ENCODE data around the gene GALK2. TPM values are rescaled to one million over a fixed set of nuclear protein-coding genes. Genes with fewer than 3 reads are reported as not detected.
"Not testable (repeated sequence)": the region's sequence is repeated elsewhere in the genome, so short reads cannot be mapped to it uniquely, and the experiment has no call there.

Gene GALK2
- total and polyA plus RNA-seq, 3 donors from 2014 or later: 21.8 to 29.9 (median 25.6) TPM

DNA sequence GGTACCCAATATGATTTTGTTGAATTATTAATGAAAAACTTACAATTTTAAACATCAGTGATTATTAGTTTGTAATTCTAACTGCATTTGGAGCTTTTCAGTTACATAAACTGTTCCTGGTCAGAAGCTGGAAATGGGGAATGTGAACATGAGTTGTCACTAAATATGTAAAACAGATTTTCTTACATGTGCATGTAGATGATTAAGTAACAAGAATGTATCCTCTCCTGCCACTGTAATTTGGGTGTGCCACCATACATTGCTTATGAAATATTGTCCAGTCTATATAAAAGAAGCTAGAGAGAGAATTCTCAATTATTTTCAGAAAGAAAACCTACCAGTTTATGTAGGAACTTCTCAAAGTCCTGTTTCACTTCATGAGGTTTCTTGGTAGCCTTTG, 161.4 kb downstream of the GALK2 start:
- no peak overlapping the region for H3K27ac ChIP-seq
- no peaks in the 10 kb centered on the region for H3K9me3 ChIP-seq
- H3K4me1 ChIP-seq: no peaks in the 10 kb centered on the region
- no peak overlapping the region for H3K4me3 ChIP-seq
- no peaks in the 10 kb centered on the region for H3K36me3 ChIP-seq (ENCODE audit: low read depth, missing control alignments)
- intact Hi-C loops (cut with DNase I; ENCODE audit: low total_unique reads): no loop called here
- no peaks in the 10 kb centered on the region for H3K27me3 ChIP-seq
- TF ChIP-seq POLR2A (IDR thresholded peaks at IDR 0.05): no peak
- TF ChIP-seq, protein P1, sequence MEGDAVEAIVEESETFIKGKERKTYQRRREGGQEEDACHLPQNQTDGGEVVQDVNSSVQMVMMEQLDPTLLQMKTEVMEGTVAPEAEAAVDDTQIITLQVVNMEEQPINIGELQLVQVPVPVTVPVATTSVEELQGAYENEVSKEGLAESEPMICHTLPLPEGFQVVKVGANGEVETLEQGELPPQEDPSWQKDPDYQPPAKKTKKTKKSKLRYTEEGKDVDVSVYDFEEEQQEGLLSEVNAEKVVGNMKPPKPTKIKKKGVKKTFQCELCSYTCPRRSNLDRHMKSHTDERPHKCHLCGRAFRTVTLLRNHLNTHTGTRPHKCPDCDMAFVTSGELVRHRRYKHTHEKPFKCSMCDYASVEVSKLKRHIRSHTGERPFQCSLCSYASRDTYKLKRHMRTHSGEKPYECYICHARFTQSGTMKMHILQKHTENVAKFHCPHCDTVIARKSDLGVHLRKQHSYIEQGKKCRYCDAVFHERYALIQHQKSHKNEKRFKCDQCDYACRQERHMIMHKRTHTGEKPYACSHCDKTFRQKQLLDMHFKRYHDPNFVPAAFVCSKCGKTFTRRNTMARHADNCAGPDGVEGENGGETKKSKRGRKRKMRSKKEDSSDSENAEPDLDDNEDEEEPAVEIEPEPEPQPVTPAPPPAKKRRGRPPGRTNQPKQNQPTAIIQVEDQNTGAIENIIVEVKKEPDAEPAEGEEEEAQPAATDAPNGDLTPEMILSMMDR (IDR thresholded peaks at IDR 0.05): no peak
- no peak for DNase-seq

DNA sequence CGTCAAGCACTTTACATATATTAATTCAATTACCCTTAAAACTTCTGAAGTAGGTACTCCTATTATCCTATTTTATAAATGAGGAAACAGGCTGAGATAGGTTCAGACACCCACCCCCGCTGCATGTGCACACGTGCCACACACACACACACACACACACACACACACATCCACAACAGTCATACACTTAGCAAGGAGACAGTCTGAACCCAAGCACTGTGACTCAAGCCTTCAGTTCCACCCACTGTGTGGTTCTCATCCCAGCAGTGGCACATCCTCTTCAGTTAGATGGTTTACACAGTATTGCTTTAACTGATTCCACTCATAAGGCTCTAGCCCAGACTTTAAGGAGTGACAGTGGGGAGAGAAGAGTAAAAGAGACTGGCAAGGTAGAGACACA, 161.9 kb downstream of the GALK2 start:
- intact Hi-C loops (cut with DNase I; ENCODE audit: low total_unique reads): no loop called here
- Histone ChIP-seq H3K4me3 (no peak overlapping the region), H3K9me3 (no peaks in the 10 kb centered on the region), H3K27ac (no peak overlapping the region), H3K4me1 (no peaks in the 10 kb centered on the region), H3K36me3 (ENCODE audit: low read depth, missing control alignments) (no peaks in the 10 kb centered on the region), H3K27me3 (no peaks in the 10 kb centered on the region)
- TF ChIP-seq POLR2A (IDR thresholded peaks at IDR 0.05): no peak
- TF ChIP-seq, protein P1 (IDR thresholded peaks at IDR 0.05): no peak
- WGBS, 2 donors: 89 to 98% methylated on average over 3 of the region's 3 CpGs
- DNase-seq: no peak

DNA sequence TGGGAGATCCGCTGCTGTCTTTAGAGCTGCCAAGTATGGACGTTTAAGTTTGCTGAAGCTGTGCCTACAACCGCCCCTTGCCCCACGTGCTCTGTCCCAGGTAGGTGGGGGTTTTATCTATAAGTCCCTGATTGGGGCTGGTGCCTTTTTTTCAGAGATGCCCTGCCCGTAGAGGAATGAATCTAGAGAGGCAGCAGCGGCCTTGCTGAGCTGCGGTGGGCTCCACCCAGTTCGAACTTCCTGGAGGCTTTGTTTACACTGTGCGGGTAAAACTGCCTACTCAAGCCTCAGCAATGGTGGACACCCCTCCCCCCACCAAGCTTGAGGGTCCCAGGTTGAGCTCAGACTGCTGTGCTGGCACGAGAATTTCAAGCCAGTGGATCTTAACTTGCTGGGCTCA, 169.6 kb downstream of the GALK2 start:
- 60 to 80% methylated on average over 1 to 10 of the region's 10 CpGs for WGBS, 2 donors
- Histone ChIP-seq H3K36me3 (ENCODE audit: low read depth, missing control alignments) (no peaks in the 10 kb centered on the region), H3K4me3 (no peak overlapping the region), H3K4me1 (no peaks in the 10 kb centered on the region), H3K27ac (no peak overlapping the region), H3K27me3 (no peaks in the 10 kb centered on the region), H3K9me3 (no peaks in the 10 kb centered on the region)
- TF ChIP-seq, protein P1 (IDR thresholded peaks at IDR 0.05): no peak
- TF ChIP-seq POLR2A (IDR thresholded peaks at IDR 0.05): no peak
- DNase-seq: no peak
- intact Hi-C loops (cut with DNase I; ENCODE audit: low total_unique reads): no loop called here

DNA sequence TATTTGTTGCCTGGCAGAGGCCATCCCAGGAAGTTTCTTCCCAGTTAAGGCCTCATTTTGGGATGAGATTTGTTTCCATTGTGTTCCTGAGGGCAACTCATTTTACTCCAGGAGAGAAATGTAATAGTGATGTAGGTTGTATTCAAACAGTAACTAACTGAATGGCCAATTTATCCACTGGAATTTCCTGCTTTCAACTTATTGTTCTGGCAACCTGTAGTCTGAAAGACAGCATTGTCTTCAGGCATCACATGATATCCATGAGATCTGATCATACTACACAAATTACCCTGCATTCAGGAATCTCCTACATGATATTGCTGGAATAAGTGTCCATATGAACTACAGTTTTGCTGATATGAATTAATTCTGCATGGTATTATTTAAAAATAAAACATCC, 173.5 kb downstream of the GALK2 start:
- intact Hi-C loops (cut with DNase I; ENCODE audit: low total_unique reads): no loop called here
- H3K36me3 ChIP-seq (ENCODE audit: low read depth, missing control alignments): no peaks in the 10 kb centered on the region
- no peak overlapping the region for H3K4me3 ChIP-seq

DNA sequence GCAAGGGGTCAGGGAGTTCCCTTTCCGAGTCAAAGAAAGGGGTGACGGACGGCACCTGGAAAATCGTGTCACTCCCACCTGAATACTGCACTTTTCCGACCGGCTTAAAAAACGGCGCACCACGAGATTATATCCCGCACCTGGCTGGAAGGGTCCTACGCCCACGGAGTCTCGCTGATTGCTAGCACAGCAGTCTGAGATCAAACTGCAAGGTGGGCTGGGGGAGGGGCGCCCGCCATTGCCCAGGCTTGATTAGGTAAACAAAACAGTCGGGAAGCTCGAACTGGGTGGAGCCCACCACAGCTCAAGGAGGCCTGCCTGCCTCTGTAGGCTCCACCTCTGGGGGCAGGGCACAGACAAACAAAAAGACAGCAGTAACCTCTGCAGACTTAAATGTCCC, 184.4 kb downstream of the GALK2 start:
- H3K36me3 ChIP-seq (ENCODE audit: low read depth, missing control alignments); H3K9me3 ChIP-seq; H3K27ac ChIP-seq; H3K4me1 ChIP-seq; intact Hi-C loops (cut with DNase I; ENCODE audit: low total_unique reads); H3K27me3 ChIP-seq; H3K4me3 ChIP-seq; DNase-seq: not testable (repeated sequence)
- 85 to 86% methylated on average over 16 of the region's 17 CpGs for WGBS, 2 donors

More for the DNA sequence above, 173.5 kb downstream of the GALK2 start:
- H3K27ac ChIP-seq: no peak overlapping the region
- H3K4me1 ChIP-seq: no peaks in the 10 kb centered on the region
- DNase-seq: no peak
- no peaks in the 10 kb centered on the region for H3K27me3 ChIP-seq
- no peaks in the 10 kb centered on the region for H3K9me3 ChIP-seq
- TF ChIP-seq, protein P1 (IDR thresholded peaks at IDR 0.05): no peak
- TF ChIP-seq POLR2A (IDR thresholded peaks at IDR 0.05): no peak
